ENCODE data around the gene ARHGAP42.

GRCh38 chr11:100715165-100715761 lies 28.2 kb downstream of the ARHGAP42 start:
- TF ChIP-seq RELA (IDR thresholded peaks at IDR 0.05; ENCODE audit: borderline replicate concordance, partially characterized antibody) (no peak), KDM1A (IDR thresholded peaks at IDR 0.05; ENCODE audit: borderline replicate concordance) (no peak), CHD2 (IDR thresholded peaks at IDR 0.05; ENCODE audit: borderline replicate concordance, low read depth, low read length) (no peak), CBFB (IDR thresholded peaks at IDR 0.05; ENCODE audit: low read depth) (no peak), ZZZ3 (IDR thresholded peaks at IDR 0.05; ENCODE audit: control insufficient read depth, insufficient read length, low read depth) (no peak), STAT1 (conservative IDR thresholded peaks at IDR 0.05) (no peak), HCFC1 (IDR thresholded peaks at IDR 0.05; ENCODE audit: low read length) (no peak), PAX8 (IDR thresholded peaks at IDR 0.05) (no peak), CTCF (IDR thresholded peaks at IDR 0.05 in 2 of 3, conservative IDR thresholded peaks at IDR 0.05 in 1 of 3; ENCODE audit: control insufficient read depth in 2 of 3, extremely low read depth in 1 of 3, insufficient read depth in 1 of 3, low read depth in 3 of 3, low read length in 3 of 3) (no peak), POLR2AphosphoS5 (IDR thresholded peaks at IDR 0.05; ENCODE audit: low read length) (no peak), SIN3A (IDR thresholded peaks at IDR 0.05; ENCODE audit: low read depth, low read length) (no peak)

Data from GM12878 (cell line).